Endothelial cell of umbilical vein (primary cell): Measurements from ENCODE around the gene KLHL6. TPM values are rescaled to one million over a fixed set of nuclear protein-coding genes. Genes with fewer than 3 reads are reported as not detected.
"Not testable (repeated sequence)": the region's sequence is repeated elsewhere in the genome, so short reads cannot be mapped to it uniquely, and the experiment has no call there.

Experiments used
- BruUV-seq: library from RNA; stranded (reverse); fragments of 400-500 nt; replicated peaks from 2 replicates; lab custom pipeline; 2021; lab: Mats Ljungman, UMichigan
- CTCF ChIA-PET: fragments of 300-600, 350-600 bp; sonication (Branson Sonifier 250); formaldehyde crosslinking; loops from one replicate; lab custom pipeline; 2021; ENCODE audit warnings: antibody characterized with exemption, inconsistent platforms; lab: Charles Lee
- POLR2A ChIA-PET: fragments of 300-600, 350-600 bp; sonication (Branson Sonifier 250); formaldehyde crosslinking; loops from one replicate; lab custom pipeline; 2021; ENCODE audit warnings: antibody characterized with exemption, inconsistent platforms; lab: Charles Lee
- DNase-seq: peaks from one replicate; pipeline ENCODE4 v3.0.0-alpha.2; 2011; ENCODE audit warnings: low read depth, low spot score
- FAIRE-seq: peaks from 2 replicates; lab custom pipeline; 2011; peaks lifted over from hg19 to GRCh38; lab: Jason Lieb, UNC
- H2AFZ ChIP-seq: 2 replicates; pipeline ENCODE4 v1.6.0; 2012; ENCODE audit warnings: low read depth, low read length, control low read depth, inconsistent platforms
- H3K27ac ChIP-seq: 2 replicates; pipeline ENCODE4 v1.5.1; 2011; ENCODE audit warnings: low read depth, mild to moderate bottlenecking, control low read depth, low read length, moderate library complexity; ENCODE audit not compliant: insufficient read depth
- H3K27me3 ChIP-seq, 2 experiments: 2 replicates each; pipeline versions ENCODE4 v1.6.0 to v1.6.1; 2011; ENCODE audit warnings: low read length in 2 of 2, mixed read lengths in 1 of 2; ENCODE audit not compliant: control insufficient read depth in 2 of 2, insufficient read depth in 2 of 2
- H3K36me3 ChIP-seq, 2 experiments: 2 replicates in 1 of 2; 3 replicates in 1 of 2; pipeline ENCODE4 v1.5.1; 2011; ENCODE audit warnings: low read length in 2 of 2, mild to moderate bottlenecking in 1 of 2, moderate library complexity in 1 of 2; ENCODE audit not compliant: control insufficient read depth in 2 of 2, insufficient read depth in 2 of 2; ENCODE audit errors: extremely low read depth in 1 of 2
- H3K4me1 ChIP-seq: 3 replicates; pipeline ENCODE4 v1.5.1; 2011; ENCODE audit warnings: mild to moderate bottlenecking, low read length; ENCODE audit not compliant: control insufficient read depth, insufficient read depth; ENCODE audit errors: extremely low read depth
- H3K4me2 ChIP-seq: 2 replicates; pipeline ENCODE4 v1.6.1; 2011; ENCODE audit warnings: low read length, control low read depth, mixed read lengths; ENCODE audit not compliant: insufficient read depth
- H3K4me3 ChIP-seq, 3 experiments: fragments of 200-600 bp in 1 of 3; sonication (generic), shearing (Covaris generic) in 1 of 3; replicated peaks in 1 of 3; 2 replicates each; pipeline ENCODE4 v1.5.1; 2011 to 2016; ENCODE audit warnings: control low read depth in 3 of 3, low read length in 3 of 3, mild to moderate bottlenecking in 2 of 3, inconsistent platforms in 1 of 3, low read depth in 1 of 3, moderate library complexity in 1 of 3; ENCODE audit not compliant: insufficient read depth in 1 of 3
- H3K79me2 ChIP-seq: 2 replicates; pipeline ENCODE4 v1.6.0; 2012; ENCODE audit warnings: low read length, inconsistent platforms; ENCODE audit not compliant: control insufficient read depth, insufficient read depth
- H3K9ac ChIP-seq: replicated peaks from 2 replicates; pipeline ENCODE3; 2011; ENCODE audit warnings: low read length, control low read depth; ENCODE audit not compliant: insufficient read depth; ENCODE audit errors: extremely low read depth
- H3K9me1 ChIP-seq: replicated peaks from 3 replicates; pipeline ENCODE4 v1.6.0; 2011; ENCODE audit warnings: mild to moderate bottlenecking, low read length; ENCODE audit not compliant: control insufficient read depth, insufficient read depth; ENCODE audit errors: extremely low read depth
- H3K9me3 ChIP-seq: replicated peaks from 2 replicates; pipeline ENCODE4 v1.5.1; 2012; ENCODE audit warnings: low read length, inconsistent platforms; ENCODE audit not compliant: control insufficient read depth, insufficient read depth
- H4K20me1 ChIP-seq: replicated peaks from 2 replicates; pipeline ENCODE3; 2011; ENCODE audit warnings: mild to moderate bottlenecking, low read length; ENCODE audit not compliant: control insufficient read depth, insufficient read depth; ENCODE audit errors: extremely low read depth
- dilution Hi-C: fragments of 300-500 bp; cut with MboI; formaldehyde crosslinking; loops from one replicate; pipeline ENCODE4 v1.15.0; 2019; ENCODE audit warnings: low sequenced_read_pairs; ENCODE audit not compliant: extremely low pct_ligation_motif_present
- intact Hi-C: fragments of 100-400 bp; cut with micrococcal nuclease; formaldehyde crosslinking; loops from one replicate; pipeline ENCODE4 v1.10.0; 2022
- polyA plus RNA-seq, 4 experiments: library from polyadenylated mRNA; depleted of rRNA in 3 of 4; stranded (reverse) in 3 of 4; unstranded in 1 of 4; fragments of >200 nt; gene quantifications; 2 replicates each; pipeline versions ENCODE4 v1.2.1 to v1.2.3, GENCODE V29; 2011 to 2012; ENCODE audit warnings: missing spikeins in 1 of 4
- total RNA-seq: library from RNA; stranded (reverse); gene quantifications from 2 replicates; pipeline ENCODE4 v1.2.3, GENCODE V29; 2021

Gene KLHL6
- total and polyA plus RNA-seq, 2 donors (not counting 3 experiments of a cell fraction or from before 2014, with no cell fraction given), result 5.7 to 12.6 TPM

DNA sequence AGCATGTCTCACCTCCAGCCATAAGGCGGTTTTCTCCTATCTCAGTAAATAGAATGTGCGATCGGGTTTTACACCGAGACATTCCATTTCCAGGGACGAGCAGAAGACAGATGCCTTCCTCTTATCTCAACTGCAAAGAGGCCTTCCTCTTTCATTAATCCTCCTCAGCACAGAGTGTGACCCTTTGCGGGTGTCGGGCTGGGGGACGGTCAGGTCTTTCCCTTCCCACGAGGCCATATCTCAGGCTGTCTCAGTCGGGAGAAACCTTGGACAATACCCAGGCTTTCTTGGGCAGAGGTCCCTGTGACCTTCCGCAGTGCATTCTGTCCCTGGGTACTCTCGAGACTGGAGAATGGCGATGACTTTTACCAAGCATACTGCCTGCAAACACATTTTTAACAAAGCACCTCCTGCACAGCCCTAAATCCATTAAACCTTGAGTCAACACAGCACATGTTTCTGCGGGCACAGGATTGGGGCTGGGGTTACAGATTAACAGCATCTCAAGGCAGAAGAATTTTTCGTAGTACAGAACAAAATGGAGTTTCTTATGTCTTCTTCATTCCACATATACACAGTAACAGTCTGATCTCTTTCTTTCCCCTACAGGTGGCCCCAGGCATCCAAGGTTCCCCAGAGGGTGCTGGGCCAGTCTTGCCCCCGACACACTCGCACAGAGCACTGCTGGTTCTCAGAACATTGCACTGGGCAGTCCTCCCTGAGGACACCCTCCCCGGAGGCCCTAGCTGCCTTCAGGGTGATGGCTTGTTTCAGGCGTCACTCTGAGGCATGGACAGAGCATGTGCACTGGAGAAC is 34.6 kb downstream of the KLHL6 start:
- H3K9me3 ChIP-seq, H3K36me3 ChIP-seq, H3K9me1 ChIP-seq, H2AFZ ChIP-seq, H3K4me2 ChIP-seq, H3K79me2 ChIP-seq, H3K27me3 ChIP-seq, H4K20me1 ChIP-seq, DNase-seq, POLR2A ChIA-PET, BruUV-seq, dilution Hi-C loops, H3K9ac ChIP-seq, intact Hi-C loops, H3K27ac ChIP-seq, H3K4me3 ChIP-seq, FAIRE-seq: not testable (repeated sequence)
- CTCF ChIA-PET, result interaction anchor here (0.6 kb wide), 1 partner anchor 98 kb away, joined by 3 read pairs; no protein-coding TSS in a partner anchor
- H3K4me1 ChIP-seq, result peaks cover 10% of the 10 kb centered on the region

GRCh38 chr3:183520295-183520694 is 35.2 kb downstream of the KLHL6 start:
- H4K20me1 ChIP-seq, intact Hi-C loops, DNase-seq, H3K4me2 ChIP-seq, H3K79me2 ChIP-seq, H3K9me1 ChIP-seq, dilution Hi-C loops, H3K27ac ChIP-seq, H3K9me3 ChIP-seq, POLR2A ChIA-PET, H3K4me3 ChIP-seq, H3K9ac ChIP-seq, BruUV-seq, H2AFZ ChIP-seq, CTCF ChIA-PET, H3K36me3 ChIP-seq, H3K27me3 ChIP-seq, FAIRE-seq: not testable (repeated sequence)
- H3K4me1 ChIP-seq, result peaks cover 10% of the 10 kb centered on the region
